Activated naive CD4-positive, alpha-beta T cell treated with anti-CD3 and anti-CD28 coated beads, Interleukin-2, amount 50 U/mL, for 72 hours (primary cell): ENCODE data around the gene MMP3. TPM values are rescaled to one million over a fixed set of nuclear protein-coding genes. Genes with fewer than 3 reads are reported as not detected.

Experiments used
- ATAC-seq, 2 donors: fragments of 150-1000 bp; cut with Tn5 transposase; 2 replicates each; pipeline ENCODE4 v1.10.0; 2021; ENCODE audit warnings: mild to moderate bottlenecking in 2 of 2, moderate library complexity in 2 of 2
- DNase-seq, 2 donors: peaks; one replicate each; pipeline ENCODE4 v3.0.0; 2021 to 2022; ENCODE audit warnings: low spot score in 2 of 2
- H3K27ac Mint-ChIP-seq, 2 donors: one replicate each; pipeline ENCODE4 v1.8.0; 2022; ENCODE audit warnings: mild to moderate bottlenecking in 2 of 2, mixed read lengths in 2 of 2
- H3K36me3 Mint-ChIP-seq, 2 donors: one replicate each; pipeline ENCODE4 v1.8.0; 2022; ENCODE audit warnings: mixed read lengths in 2 of 2
- H3K9me3 Mint-ChIP-seq, 2 donors: one replicate each; pipeline ENCODE4 v1.8.0; 2022; ENCODE audit warnings: mixed read lengths in 2 of 2
- total RNA-seq, 2 donors: library from RNA; stranded (reverse); gene quantifications; one replicate each; pipeline ENCODE4 v1.2.3, GENCODE V29; 2022

MMP3 gene
- total RNA-seq, 2 donors from 2014 or later = not detected

DNA sequence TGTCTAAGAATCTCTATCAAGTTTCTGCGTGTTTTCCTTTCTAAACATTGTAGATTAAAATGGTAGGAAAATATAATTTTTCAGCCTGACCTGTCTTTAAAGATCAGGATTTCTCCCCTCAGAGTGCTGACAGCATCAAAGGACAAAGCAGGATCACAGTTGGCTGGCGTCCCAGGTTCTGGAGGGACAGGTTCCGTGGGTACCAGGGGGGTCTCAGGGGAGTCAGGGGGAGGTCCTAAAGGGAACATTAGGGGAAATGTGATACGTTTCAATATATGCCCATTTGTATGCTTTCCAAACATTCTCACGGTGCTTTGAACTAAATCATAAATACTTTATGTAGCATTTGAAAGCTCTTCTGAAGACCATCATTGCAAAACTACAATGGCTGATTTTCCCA lies 3.4 kb downstream of the MMP3 start:
- DNase-seq (no peak), ATAC-seq (no peak)
- Mint-ChIP-seq H3K9me3 (no peaks in the 10 kb centered on the region), H3K36me3 (no peaks in the 10 kb centered on the region), H3K27ac (no peak overlapping the region)

DNA sequence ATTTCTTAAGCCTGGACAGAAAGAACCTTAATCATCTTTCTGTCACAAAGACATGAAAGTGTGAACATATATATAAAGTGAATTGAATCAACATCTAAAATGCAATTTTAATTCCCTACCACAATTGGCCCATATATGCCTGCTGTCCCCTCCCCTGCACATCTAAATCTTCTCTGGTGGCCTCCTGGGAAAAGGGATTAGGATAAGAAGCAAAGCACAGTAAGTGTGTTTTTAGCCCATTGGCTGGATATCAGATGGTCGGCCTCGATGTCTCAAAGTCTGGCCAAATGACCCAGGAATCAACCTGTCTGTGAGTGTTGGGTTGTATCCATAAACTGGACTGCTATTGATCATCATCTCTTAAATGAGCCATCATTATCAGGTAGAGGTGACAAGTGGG lies 5.8 kb downstream of the MMP3 start:
- H3K27ac Mint-ChIP-seq = no peak overlapping the region
- H3K9me3 Mint-ChIP-seq = no peaks in the 10 kb centered on the region
- no peaks in the 10 kb centered on the region for H3K36me3 Mint-ChIP-seq
- ATAC-seq (no peak), DNase-seq (no peak)

DNA sequence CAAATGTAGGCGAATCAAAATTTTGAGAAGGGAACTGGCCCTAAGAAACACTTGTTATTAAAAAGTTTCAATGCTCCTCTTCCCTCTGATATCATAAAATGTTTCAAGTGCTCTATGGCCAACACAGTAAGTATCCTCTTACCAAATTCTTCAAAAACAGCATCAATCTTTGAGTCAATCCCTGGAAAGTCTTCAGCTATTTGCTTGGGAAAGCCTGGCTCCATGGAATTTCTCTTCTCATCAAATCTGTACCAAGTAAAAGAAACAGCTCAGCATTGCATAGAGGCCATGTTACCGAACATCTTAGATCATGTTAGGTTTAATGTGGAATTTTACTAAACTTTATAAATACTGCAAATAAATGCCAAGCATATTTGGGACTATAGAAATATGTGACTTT lies 6.3 kb downstream of the MMP3 start:
- no peak for DNase-seq
- Mint-ChIP-seq H3K36me3 (no peaks in the 10 kb centered on the region), H3K9me3 (no peaks in the 10 kb centered on the region), H3K27ac (no peak overlapping the region)
- no peak for ATAC-seq

DNA sequence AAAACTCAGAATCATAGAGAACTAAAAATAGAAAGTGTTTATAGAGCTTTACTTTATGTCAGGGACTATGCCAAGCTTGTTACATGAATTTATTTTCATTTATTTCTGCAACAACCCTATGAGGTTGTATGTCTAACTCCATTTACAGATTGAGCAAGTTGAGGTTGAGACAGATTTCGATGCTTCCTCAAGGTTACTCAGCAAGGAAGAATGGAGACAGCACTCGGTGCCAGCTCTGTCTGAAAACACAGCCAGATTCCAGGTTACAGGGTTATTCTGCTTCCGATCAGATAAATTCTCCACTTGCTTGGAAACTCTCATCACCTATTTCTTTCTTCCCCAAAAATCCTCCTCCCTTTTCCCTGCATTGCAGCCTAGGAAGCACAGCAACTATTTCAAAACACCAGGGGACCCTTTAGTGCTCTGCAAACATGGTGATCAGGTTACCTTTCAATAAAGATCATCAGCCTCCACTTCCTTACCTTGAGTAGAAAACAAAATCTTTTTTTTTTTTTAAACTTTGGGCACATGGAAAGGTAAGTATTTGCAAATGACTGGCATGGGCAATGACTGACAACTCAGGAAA lies 7.0 kb downstream of the MMP3 start:
- DNase-seq = no peak
- ATAC-seq = no peak
- no peak overlapping the region for H3K27ac Mint-ChIP-seq
- H3K36me3 Mint-ChIP-seq = no peaks in the 10 kb centered on the region
- H3K9me3 Mint-ChIP-seq = no peaks in the 10 kb centered on the region

DNA sequence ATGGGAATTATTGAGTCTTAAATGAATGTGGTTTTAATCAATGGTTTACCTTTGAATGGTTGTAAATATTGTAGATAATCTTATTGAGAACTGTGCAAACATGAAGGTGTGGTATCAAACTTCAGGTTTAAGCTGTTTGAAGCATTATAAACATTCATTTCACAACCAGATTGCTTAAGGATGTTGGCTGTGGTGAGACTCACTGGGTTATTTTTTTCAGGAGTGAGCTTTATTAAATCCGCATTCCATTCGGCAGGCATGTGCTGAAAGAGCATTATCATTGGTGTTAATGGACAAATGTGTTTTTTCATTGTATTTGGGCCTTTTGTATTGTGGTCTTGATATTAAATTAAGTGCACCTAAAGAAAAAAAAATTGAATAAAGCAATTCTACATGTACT lies 9.7 kb downstream of the MMP3 start:
- DNase-seq (no peak), ATAC-seq (no peak)
- no peak overlapping the region for H3K27ac Mint-ChIP-seq
- no peaks in the 10 kb centered on the region for H3K36me3 Mint-ChIP-seq
- H3K9me3 Mint-ChIP-seq = no peaks in the 10 kb centered on the region

DNA sequence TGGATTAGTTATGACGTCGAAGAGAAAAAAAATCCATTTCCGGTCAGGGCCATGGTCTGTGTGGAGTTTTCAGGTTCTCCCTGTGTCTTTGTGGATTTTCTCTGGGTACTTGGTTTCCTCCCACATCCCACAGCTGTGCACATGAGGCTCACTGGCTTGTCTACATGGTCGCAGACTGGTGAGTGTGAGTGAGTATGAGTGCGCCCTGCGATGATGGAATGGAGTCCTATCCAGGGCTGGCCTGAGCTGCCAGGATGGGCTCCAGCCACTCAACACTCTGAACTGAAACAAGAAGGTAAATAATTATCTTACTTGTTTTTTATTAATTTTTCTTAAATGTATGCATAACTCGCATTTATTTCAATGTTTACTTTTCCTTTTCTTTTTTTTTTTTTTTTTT lies 10.8 kb downstream of the MMP3 start:
- no peak for DNase-seq
- ATAC-seq = no peak
- Mint-ChIP-seq H3K27ac (no peak overlapping the region), H3K36me3 (no peaks in the 10 kb centered on the region), H3K9me3 (no peaks in the 10 kb centered on the region)

DNA sequence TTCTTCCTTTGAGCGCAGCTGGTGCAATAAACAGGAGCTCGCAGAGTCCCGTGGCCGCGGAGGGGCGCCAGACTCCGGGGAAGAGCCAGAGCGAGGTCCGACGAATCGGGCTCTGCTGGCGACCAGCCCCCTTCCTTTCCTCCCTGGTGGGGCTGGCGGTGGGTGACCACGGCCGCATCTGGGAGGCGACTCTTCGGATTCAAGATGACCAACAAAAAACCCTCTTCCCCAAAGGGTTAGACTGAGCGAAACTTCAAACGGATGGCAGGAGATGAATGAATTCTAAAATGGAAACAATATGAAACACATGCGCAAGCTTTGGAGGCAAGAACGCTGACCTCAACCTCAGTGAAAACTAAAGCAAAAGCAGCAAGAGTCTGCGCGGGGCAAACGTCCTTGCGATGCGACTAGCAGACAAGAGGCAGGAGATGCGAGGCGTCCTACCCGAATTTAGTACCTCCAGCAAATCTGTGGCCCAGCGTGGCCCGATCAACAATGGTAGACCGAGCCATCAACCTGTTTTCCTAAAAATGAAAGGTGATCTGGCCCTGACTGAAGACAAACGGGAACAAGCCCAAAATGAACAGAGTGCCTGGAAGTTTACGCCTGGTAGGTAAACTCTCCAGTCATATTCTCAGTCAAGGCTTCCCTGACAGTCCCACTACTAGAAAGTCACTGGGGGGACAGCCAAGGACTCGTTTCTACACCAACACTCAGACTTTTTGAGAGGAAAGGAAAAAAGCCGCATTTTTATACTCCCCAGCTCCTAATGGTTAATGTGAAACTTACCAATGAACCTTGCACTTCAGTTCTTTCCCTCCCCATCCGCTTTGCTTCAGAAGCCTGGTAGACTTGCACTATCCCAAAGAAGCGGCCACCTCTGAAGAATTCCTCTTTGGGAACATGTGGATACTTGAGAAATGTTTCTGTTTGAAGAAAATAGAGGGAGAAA lies 11.6 kb downstream of the MMP3 start:
- Mint-ChIP-seq H3K9me3 (no peaks in the 10 kb centered on the region), H3K36me3 (no peaks in the 10 kb centered on the region), H3K27ac (no peak overlapping the region)
- peak in 1 of 2 donors; percentile 41 for ATAC-seq
- DNase-seq = peak in 1 of 2 donors; percentile 19

DNA sequence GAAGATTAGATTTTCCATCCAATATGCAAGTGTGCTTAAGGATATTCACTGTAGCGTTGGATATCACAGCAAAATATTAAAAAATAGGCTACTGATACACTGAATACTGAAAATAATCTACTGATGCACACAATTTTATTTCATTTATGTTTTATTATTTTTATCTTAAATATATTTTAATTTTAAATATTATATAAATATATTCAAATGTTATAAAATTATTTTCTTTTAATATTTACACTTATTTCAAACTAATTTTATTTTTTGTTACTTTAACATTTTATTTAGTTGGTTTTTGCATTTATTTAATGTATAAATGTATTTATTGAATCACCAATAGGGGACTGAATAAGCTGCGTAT lies 12.3 kb downstream of the MMP3 start:
- Mint-ChIP-seq H3K36me3 (no peaks in the 10 kb centered on the region), H3K9me3 (no peaks in the 10 kb centered on the region), H3K27ac (no peak overlapping the region)
- ATAC-seq (no peak), DNase-seq (no peak)

DNA sequence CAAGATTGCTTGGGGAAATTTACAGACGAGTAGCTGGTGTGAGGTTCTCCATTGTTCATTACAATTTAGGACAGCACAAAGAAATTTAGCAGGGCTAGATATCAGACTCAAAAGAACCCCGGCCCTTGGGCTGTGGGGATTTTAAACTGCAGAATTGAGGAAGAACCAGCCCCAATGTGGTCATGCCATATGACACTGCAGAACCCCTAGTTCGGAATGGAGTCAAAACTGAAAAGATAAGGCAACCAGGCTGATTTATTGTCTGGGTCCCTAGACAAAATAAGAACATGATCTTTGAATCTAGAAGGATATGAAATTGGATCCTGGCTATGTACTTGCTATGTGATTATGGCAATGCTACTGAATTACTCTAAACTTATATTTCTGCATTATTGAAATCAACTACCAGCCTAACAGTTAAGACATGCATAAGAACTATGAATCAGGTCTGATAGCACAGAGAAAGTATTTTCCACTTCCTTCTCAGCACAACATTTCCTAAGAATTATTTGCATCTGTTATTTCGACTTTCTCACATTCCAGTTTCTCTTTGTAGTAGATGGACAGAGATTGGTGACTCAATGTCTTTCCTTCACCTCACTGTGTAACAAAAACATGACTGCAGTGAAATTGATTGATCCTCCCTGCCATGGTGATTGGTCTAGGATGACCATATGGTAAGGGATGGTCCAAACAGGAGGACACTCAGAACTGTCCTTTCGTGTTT lies 13.2 kb downstream of the MMP3 start:
- ATAC-seq = no peak
- no peaks in the 10 kb centered on the region for H3K36me3 Mint-ChIP-seq
- no peak for DNase-seq

DNA sequence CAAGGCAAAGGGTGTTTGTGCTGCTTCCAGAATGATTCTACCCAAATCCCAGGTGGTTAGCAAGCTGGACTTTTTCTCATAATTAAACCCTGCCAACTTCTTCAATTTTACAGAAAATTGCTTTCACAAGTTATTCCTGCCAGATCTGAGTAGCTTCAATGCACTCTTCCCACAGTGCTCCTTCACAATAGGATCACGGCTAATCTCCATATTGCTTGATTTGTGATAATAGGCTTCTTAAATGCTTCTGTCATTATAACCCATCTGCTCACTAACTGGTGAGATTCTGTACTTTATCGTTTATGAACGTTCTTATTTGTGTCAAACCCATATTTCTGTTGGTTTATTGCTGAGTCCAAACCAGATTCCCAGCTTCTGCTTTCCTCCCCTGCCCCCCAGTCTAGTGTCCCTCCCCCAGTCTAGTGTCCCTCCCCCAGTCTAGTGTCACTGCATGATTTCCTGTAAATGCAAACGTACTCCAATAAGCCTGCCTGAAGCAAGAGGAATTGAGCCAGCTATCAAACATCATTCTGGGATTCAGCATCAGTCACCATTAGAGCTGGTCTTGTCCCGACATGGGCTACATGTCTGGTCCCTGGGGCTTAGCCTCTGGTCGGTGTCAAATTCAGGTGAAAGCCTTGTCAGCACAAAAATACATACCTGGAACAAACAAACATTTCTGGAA lies 14.0 kb downstream of the MMP3 start:
- DNase-seq (no peak), ATAC-seq (no peak)
- H3K36me3 Mint-ChIP-seq = no peaks in the 10 kb centered on the region
- no peak overlapping the region for H3K27ac Mint-ChIP-seq
- H3K9me3 Mint-ChIP-seq = no peaks in the 10 kb centered on the region

More for the DNA sequence above, 13.2 kb downstream of the MMP3 start:
- H3K9me3 Mint-ChIP-seq = no peaks in the 10 kb centered on the region
- H3K27ac Mint-ChIP-seq = no peak overlapping the region

DNA sequence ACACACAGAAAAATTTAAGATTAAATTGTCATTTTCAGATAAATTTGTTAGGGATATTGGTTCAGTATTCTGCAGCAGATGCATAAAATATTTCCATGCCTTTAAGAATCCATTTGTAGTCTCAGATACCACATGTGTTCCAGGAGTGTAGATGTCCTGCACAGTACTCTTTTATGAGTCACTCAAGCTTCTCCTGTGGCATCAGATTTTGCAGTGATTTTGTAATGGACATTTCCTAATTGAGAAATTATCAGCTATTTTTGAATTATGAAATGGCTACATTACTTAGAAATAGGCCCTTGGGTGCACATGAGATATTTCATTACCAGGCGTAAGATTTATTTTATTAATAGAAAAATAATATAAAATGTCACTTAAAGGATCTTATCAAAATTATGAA lies 18.9 kb downstream of the MMP3 start:
- Mint-ChIP-seq H3K36me3 (no peaks in the 10 kb centered on the region), H3K9me3 (no peaks in the 10 kb centered on the region), H3K27ac (no peak overlapping the region)
- DNase-seq (no peak), ATAC-seq (no peak)

DNA sequence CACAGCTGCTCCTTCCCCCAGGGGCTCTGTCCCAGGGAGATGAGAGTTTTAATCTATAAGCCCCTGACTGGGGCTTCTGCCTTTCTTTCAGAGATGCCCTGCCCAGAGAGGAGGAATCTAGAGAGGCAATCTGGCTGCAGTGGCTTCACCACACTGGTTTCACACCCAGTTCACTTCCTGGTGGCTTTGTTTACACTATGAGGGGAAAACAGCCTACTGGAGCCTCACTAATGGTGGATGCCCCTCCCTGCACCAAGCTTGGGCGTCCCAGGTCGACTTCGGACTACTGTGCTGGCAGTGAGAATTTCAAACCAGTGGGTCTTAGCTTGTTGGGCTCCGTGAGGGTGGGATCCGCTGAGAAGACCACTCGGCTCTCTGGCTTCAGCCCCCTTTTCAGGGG lies 23.9 kb downstream of the MMP3 start:
- H3K36me3 Mint-ChIP-seq = peaks cover 0 to 5% of the 10 kb centered on the region in 2 donors
- DNase-seq = no peak
- H3K27ac Mint-ChIP-seq = no peak overlapping the region
- no peak for ATAC-seq
- H3K9me3 Mint-ChIP-seq = peaks cover 13 to 16% of the 10 kb centered on the region in 2 donors

DNA sequence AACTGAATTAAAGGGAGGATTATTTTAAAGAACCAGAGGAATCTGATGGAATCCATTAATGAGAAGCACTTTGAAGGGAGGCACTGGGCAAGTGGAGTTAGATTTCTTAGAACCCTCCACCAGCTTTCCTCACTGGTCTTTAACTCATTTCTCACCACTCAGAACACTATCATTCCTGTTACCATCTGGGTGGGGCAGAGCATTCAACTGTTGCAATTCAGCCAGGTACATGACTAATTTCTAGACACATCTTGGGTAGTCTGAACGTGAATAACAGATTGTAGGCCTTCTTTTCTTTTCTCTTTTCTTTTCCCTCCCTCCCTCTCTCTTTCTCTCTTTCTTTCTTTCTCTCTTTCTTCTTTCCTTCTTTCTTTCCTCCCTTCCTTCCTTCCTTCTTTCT lies 29.9 kb downstream of the MMP3 start:
- ATAC-seq = no peak
- peaks cover 11 to 14% of the 10 kb centered on the region in 2 donors for H3K9me3 Mint-ChIP-seq
- H3K36me3 Mint-ChIP-seq = peaks cover 0 to 5% of the 10 kb centered on the region in 2 donors

DNA sequence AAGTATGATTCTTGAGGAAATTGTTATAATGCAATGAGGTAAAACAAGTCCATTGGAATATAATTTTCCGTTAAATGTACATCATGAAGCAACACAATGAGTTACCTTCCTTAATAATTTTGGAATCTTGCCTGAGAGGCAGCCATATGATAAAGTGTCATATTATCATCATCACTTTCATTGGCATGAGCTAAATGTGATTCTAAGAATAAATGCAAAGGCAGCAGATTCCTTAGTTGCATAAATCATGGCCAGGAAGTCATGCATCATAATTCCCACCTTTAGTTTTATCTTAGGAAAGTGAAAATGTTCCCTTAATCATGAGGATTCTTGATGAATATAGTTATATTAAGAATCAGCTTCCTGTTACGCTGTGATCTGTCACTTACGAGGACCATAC lies 31.2 kb downstream of the MMP3 start:
- no peak overlapping the region for H3K27ac Mint-ChIP-seq
- peaks cover 6 to 11% of the 10 kb centered on the region in 2 donors for H3K9me3 Mint-ChIP-seq
- H3K36me3 Mint-ChIP-seq = peaks cover 0 to 5% of the 10 kb centered on the region in 2 donors
- DNase-seq = no peak
- no peak for ATAC-seq

More for the DNA sequence above, 29.9 kb downstream of the MMP3 start:
- DNase-seq = no peak
- H3K27ac Mint-ChIP-seq = no peak overlapping the region

DNA sequence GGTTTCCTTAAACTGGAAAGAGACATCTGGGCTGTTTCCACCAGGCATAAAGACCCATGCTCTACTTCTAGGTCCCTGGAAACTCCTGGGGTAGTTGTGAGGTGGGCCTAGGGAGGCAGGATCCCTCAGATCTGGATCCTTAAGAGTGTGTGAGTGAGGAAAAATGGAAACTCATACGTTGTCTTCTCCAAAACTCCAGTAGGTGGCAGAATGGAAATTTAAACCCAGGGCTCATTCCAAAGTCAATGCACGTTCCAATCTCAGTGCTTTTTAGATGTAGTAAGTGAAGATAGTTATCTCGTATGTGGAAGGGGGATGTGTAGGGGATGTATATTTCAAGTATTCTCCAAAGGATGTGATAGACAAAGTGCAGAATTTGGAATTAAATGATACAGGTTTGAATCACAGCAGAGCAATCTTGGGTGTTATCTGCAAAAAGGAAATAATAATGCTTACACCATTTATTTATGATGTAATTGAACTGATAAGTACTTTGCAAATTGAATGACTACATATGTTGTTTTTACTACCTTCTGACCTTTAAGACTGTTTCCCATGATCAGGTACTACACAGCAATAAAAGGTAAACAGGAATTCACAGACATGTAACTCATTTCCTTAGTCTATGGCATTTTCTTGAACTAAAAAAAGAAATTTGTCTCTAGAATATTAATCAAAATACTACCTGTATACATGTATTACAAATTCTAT lies 32.3 kb downstream of the MMP3 start:
- DNase-seq (no peak), ATAC-seq (no peak)
- H3K9me3 Mint-ChIP-seq = peaks cover 0 to 5% of the 10 kb centered on the region in 2 donors
- no peaks in the 10 kb centered on the region for H3K36me3 Mint-ChIP-seq
- no peak overlapping the region for H3K27ac Mint-ChIP-seq

DNA sequence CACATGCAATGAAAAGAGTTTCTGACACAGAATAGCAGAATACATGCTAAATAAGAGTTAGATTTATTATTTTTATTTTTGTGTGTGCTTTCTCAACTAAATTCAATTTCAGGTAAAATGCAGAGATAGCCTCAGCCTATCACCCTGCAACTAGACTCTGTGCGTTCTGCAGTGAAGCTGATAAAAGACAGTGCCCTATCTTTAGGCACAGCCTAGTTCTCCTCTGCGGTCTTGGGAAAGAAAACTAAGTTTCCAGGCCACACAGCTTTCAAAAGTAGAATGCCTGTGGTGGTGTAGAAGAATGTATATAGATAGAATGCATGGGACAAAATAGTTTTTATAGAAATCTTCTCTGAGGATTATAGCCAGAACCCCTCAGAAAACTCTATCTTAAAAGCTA lies 33.4 kb downstream of the MMP3 start:
- ATAC-seq = no peak
- no peaks in the 10 kb centered on the region for H3K36me3 Mint-ChIP-seq
- DNase-seq = no peak
- no peak overlapping the region for H3K27ac Mint-ChIP-seq
- H3K9me3 Mint-ChIP-seq = no peaks in the 10 kb centered on the region
